Muscle of back (tissue), 11 donors: ENCODE data around the gene SLC2A10. TPM values are rescaled to one million over a fixed set of nuclear protein-coding genes. Genes with fewer than 3 reads are reported as not detected.
A peak's percentile ranks its signal among the peaks of the same experiment; 100 is the strongest.

ENCODE experiments used
- DNase-seq, 3 donors: peaks; one replicate each; pipeline versions ENCODE4 v3.0.0 to v3.0.0-alpha.2; 2013
- polyA plus RNA-seq, 10 donors: library from polyadenylated mRNA; unstranded; fragments of 120-200 nt; gene quantifications; one replicate each; pipeline ENCODE4 v1.2.1, GENCODE V29; 2013; ENCODE audit not compliant: insufficient read length in 10 of 10

The SLC2A10 gene
- polyA plus RNA-seq, 10 donors = 15.5 to 22.1 (median 20.1) TPM

- no peak for DNase-seq
Observed at GRCh38 chr20:46701986-46702385, 7.5 kb upstream of the SLC2A10 start.

GRCh38 chr20:46702447-46703203 lies 6.8 kb upstream of the SLC2A10 start:
- DNase-seq = no peak

GRCh38 chr20:46703435-46703834 lies 6.0 kb upstream of the SLC2A10 start:
- no peak for DNase-seq

GRCh38 chr20:46704714-46705377 lies 4.6 kb upstream of the SLC2A10 start:
- DNase-seq = no peak

GRCh38 chr20:46705378-46705729 lies 4.1 kb upstream of the SLC2A10 start:
- no peak for DNase-seq

- no peak for DNase-seq
Observed at GRCh38 chr20:46706242-46706641, 3.2 kb upstream of the SLC2A10 start.

GRCh38 chr20:46708172-46708860 lies 1.1 kb upstream of the SLC2A10 start:
- DNase-seq = peak in 1 of 3 donors; percentile 21

GRCh38 chr20:46709055-46709458 lies 392 bp upstream of the SLC2A10 start:
- no peak for DNase-seq

GRCh38 chr20:46710153-46710913 lies 884 bp downstream of the SLC2A10 start:
- DNase-seq = no peak

- DNase-seq = peak in 1 of 3 donors; percentile 27
Observed at GRCh38 chr20:46712056-46712636, 2.7 kb downstream of the SLC2A10 start.

GRCh38 chr20:46713957-46714834 lies 4.7 kb downstream of the SLC2A10 start:
- no peak for DNase-seq

GRCh38 chr20:46715292-46715756 lies 5.9 kb downstream of the SLC2A10 start:
- peak in 2 of 3 donors; percentile 13 to 52 for DNase-seq

- DNase-seq = no peak
Observed at GRCh38 chr20:46717818-46718541, 8.5 kb downstream of the SLC2A10 start.

- no peak for DNase-seq
Observed at GRCh38 chr20:46720019-46720418, 10.6 kb downstream of the SLC2A10 start.

GRCh38 chr20:46720776-46721425 lies 11.5 kb downstream of the SLC2A10 start:
- DNase-seq = no peak

GRCh38 chr20:46721476-46721875 lies 12.0 kb downstream of the SLC2A10 start:
- no peak for DNase-seq

GRCh38 chr20:46722450-46722849 lies 13.0 kb downstream of the SLC2A10 start:
- no peak for DNase-seq

GRCh38 chr20:46723039-46723438 lies 13.6 kb downstream of the SLC2A10 start:
- DNase-seq = no peak

- DNase-seq = no peak
Observed at GRCh38 chr20:46724343-46724959, 15.0 kb downstream of the SLC2A10 start.
